ENCODE data around the gene TBC1D8. TPM values are rescaled to one million over a fixed set of nuclear protein-coding genes. Genes with fewer than 3 reads are reported as not detected.

TBC1D8 gene
- total and polyA plus RNA-seq, 7 donors, result 8.7 to 163 (median 50.4) TPM

- WGBS, 3 donors, result 91 to 97% (median 94%) methylated on average over 7 of the region's 7 CpGs
- H3K9me3 ChIP-seq, result no peaks in the 10 kb centered on the region
- H3K27me3 ChIP-seq (ENCODE audit: insufficient read depth in 3 of 3, low read length in 2 of 3), result no peaks in the 10 kb centered on the region
- H3K4me1 ChIP-seq, result no peaks in the 10 kb centered on the region
- ATAC-seq (no peak), DNase-seq (no peak)
- intact Hi-C loops (cut with DNase I), result no loop called here
- H3K27ac ChIP-seq, result no peak overlapping the region
- no peak overlapping the region for H3K4me3 ChIP-seq
- H3K36me3 ChIP-seq (ENCODE audit: insufficient read depth in 1 of 2, low read depth in 1 of 2), result peaks cover 0 to 61% of the 10 kb centered on the region in 2 donors
- TF ChIP-seq CTCF (IDR thresholded peaks at IDR 0.05), result no peak
These were observed 181.2 kb downstream of the TBC1D8 start for GRCh38 chr2:100969998-100970397.

DNA sequence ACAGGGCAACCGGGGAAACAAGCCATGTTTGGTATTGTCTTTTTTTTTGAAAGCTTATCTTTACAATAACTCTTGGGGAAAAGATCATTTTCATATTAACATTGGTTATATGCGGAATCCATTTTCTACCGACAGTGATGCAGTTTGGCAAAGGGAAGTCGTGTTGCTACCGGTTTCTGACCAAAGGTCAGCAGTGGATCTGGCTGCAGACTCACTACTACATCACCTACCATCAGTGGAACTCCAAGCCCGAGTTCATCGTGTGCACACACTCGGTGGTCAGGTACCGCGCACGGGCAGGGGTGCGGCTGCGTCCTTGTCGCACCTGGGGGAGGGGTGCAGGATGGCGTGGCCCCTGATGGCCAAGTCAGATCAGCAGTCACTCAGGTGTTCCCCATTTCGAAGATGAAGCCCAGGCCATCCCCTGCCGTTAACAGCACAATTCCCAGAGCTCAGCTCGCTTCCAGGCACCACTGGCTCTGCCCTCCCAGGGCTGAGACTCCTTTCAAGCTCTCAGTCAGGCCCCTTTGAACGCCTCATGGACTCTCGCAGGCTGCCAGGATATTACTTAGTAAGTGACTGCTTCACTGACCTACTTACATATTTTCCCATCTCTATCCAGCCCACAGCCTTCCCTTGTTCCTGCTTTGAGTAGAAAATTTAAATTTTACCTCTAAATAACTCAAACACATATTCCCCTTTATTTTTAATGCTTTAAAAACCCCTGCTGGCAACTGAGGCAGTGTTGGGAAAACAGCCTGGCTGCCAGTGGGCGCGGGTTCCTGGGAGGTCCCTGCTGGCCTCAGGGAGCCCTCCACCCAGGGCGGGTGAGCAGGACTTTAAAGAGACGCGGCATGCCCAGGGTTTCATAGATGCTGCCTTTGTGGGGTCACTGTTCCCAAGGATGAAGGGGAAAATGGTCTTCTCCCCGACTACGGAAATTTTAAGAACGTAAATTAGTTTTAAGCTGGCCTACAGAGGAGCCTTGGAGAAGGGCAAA is 182.7 kb downstream of the TBC1D8 start:
- no peak for TF ChIP-seq CTCF (IDR thresholded peaks at IDR 0.05)
- Histone ChIP-seq H3K4me1 (no peaks in the 10 kb centered on the region), H3K36me3 (ENCODE audit: insufficient read depth in 1 of 2, low read depth in 1 of 2) (peaks cover 0 to 45% of the 10 kb centered on the region in 2 donors), H3K27me3 (ENCODE audit: insufficient read depth in 3 of 3, low read length in 2 of 3) (no peaks in the 10 kb centered on the region), H3K27ac (no peak overlapping the region), H3K9me3 (no peaks in the 10 kb centered on the region), H3K4me3 (no peak overlapping the region)
- no peak for ATAC-seq
- no peak for DNase-seq
- intact Hi-C loops (cut with DNase I), result no loop called here
- 91 to 92% (median 91%) methylated on average over 28 of the region's 28 CpGs for WGBS, 3 donors

DNA sequence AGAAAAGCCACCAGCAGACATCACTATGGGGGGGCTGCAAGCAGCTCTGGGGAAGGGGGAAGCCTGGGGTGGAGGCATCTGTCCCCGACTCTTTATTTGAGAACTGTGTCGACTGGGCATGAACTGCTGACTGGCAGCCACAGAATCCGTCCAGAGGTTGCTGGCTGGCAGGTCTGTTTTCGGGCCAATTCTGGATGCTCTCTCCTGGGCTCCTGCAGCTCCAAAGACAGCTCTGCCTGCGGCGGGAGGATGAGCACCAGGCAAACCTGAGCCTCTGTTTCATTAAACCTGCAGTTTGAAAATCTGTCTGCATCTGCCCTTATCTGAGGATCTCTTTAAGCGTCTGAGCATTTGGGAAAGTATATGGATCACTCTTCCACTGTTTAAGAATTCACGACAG is 183.5 kb downstream of the TBC1D8 start:
- no peak overlapping the region for H3K27ac ChIP-seq
- no peak for TF ChIP-seq CTCF (IDR thresholded peaks at IDR 0.05)
- ATAC-seq (no peak), DNase-seq (no peak)
- H3K9me3 ChIP-seq, result no peaks in the 10 kb centered on the region
- H3K4me1 ChIP-seq, result no peaks in the 10 kb centered on the region
- WGBS, 3 donors, result 76 to 88% (median 83%) methylated on average over 8 of the region's 8 CpGs
- intact Hi-C loops (cut with DNase I), result no loop called here
- H3K27me3 ChIP-seq (ENCODE audit: insufficient read depth in 3 of 3, low read length in 2 of 3), result no peaks in the 10 kb centered on the region
- no peak overlapping the region for H3K4me3 ChIP-seq
- H3K36me3 ChIP-seq (ENCODE audit: insufficient read depth in 1 of 2, low read depth in 1 of 2), result peaks cover 0 to 39% of the 10 kb centered on the region in 2 donors

DNA sequence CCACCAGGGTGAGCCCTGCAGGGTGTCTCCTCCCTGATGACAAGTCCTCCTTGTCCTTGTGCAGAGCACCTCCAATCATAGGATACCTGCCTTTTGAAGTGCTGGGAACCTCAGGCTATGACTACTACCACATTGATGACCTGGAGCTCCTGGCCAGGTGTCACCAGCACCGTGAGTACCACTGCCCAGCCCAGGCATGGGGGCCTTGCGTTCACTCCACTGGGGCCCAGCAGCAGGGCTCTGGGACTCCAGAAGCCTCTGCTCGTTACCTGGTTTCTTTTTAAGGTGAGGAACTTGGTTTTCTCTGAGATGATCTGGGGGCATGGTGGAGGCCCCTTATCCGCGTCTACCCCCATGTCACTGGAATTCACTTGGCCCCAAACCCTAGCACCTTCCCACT is 185.6 kb downstream of the TBC1D8 start:
- Histone ChIP-seq H3K36me3 (ENCODE audit: insufficient read depth in 1 of 2, low read depth in 1 of 2) (peaks cover 0 to 30% of the 10 kb centered on the region in 2 donors), H3K9me3 (no peaks in the 10 kb centered on the region), H3K27me3 (ENCODE audit: insufficient read depth in 3 of 3, low read length in 2 of 3) (no peaks in the 10 kb centered on the region), H3K4me1 (no peaks in the 10 kb centered on the region), H3K4me3 (no peak overlapping the region), H3K27ac (no peak overlapping the region)
- intact Hi-C loops (cut with DNase I), result no loop called here
- no peak for TF ChIP-seq CTCF (IDR thresholded peaks at IDR 0.05)
- ATAC-seq, result no peak
- no peak for DNase-seq
- WGBS, 3 donors, result 96 to 98% (median 97%) methylated on average over 5 of the region's 5 CpGs

All from psoas muscle (tissue), 8 donors.